GM04504 (cell line): ENCODE measurements around the gene CDH10.

Experiments
- DNase-seq: peaks from one replicate; pipeline ENCODE4 v3.0.0-alpha.2; 2012; ENCODE audit warnings: low read depth

Gene CDH10

DNA sequence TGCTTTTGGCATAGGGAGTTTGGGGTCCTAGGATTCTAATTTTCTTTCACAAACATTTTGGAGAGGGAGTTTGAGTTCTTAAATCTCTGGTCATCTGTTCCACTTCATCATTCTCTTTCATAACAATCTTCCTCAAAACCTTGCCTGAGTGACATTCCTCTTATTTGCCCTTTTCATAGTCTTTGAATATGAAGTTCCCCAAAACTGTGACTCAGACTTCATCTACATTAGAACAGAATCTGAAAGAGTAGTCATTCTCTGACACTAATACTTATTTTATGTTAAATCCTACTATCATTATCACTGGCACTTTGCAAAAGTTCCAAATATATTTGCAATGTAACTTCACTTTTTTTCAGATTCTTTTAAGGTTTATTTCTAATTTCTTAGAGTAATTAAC is 163.8 kb downstream of the CDH10 start:
- no peak for DNase-seq

DNA sequence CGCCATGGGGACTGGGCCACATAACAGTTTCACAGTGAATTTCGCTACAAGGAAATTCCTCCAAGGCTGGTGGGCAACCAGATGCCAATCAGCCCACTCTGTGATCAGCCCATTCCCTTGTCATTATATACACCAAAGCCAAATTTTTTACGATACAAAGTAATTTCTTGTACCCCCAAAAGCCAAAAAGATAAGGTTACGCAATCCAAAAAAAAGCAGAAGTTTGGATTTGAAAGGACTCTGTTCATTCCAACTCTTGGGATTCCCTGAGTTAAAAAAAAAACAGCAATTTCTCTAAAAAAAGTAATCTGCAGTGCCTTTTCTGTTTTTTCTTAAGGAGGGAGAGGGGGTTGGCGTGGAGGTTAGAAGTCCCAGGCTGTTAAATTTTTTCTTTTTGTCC is 166.8 kb downstream of the CDH10 start:
- no peak for DNase-seq

DNA sequence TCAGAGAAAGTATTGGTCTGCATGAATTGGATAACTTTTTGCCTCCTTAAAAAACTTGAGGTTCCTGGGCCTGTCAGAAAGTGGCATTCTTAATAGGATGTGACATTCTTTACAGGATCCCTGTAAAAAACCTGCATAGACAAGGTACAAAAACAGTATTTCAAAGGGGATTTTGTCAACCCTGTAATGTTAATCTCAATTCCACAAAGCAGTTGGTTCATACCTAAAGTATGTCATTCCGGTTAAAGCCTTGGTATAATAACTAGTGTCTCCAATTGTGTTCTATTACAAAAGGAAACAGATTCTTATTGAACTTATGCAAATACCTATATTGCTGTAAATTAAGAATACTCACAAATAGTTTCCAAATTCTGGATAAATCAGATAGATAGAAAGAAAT is 169.7 kb downstream of the CDH10 start:
- no peak for DNase-seq

DNA sequence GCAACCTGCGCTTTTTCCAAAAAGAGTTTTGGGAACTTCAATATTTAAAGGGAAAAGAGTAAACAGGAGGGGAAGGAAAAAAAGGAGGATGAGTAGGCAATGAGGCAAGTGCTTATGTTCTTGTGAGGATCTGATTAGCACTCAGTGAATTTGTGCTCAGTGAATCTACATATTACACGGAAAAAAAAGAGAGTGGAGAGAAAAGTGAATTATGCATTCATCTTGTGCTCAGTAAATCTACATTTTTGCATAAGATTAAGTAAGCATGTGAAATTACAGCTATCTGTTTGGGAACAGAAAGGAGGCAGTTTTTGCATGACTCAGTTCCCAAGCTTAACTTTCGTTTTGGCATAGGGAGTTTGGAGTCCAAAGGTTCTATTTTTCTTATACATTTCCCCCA is 170.1 kb downstream of the CDH10 start:
- DNase-seq = no peak

DNA sequence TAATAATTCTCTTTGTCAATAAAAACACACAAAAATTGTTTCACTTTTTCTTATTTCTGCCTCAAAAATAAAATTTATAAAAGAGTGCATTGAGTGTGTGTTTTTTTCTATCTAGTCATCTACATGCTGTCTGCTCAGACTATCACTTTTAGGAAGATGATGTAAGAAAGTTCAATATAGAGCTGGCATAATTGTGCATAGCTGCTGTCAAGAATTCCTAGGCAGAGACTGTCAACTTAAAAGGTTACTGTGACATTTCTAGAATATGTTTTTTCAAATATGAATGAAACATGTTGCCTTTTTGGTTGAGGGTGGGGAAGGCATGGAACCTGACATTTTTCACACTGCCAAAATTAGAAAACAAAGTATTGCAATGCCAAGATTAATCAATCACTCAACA is 172.3 kb downstream of the CDH10 start:
- DNase-seq = no peak

DNA sequence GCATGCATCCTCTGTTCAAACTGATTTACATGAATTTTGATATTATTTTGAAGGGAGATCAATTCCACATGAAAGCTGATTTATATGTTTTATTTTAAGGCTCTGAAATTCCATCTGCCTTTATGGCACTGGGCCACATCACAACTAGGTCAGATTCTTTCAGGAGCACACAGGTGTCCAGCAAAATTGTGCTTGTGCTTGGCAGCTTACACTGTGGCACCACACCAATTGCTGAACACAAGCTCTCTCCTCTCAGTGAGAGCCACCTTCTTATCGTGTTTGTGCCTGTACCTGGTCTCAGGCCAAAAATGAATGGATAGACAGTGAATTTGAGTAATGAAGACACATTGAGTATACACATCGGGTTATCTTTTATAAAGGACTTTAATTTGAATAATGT is 200.4 kb downstream of the CDH10 start:
- DNase-seq = no peak

DNA sequence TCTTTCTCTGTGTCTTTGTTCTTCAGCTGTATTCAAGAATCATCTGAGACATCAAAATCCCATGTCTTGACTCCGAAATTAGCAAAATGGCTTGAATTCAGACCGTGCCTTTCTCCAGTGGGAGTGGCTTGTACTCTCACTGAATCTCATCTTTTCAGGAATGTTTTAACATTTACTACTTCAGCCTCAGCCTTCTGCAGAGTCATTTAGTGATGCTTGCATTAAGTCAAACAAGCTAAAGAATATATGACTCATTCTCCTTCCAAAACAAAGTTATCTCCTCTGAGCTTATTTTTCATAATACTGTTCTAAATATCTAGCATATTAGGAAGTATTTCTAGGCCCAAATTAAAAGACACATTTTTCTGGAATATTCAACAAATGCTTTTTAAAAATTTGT is 205.3 kb downstream of the CDH10 start:
- DNase-seq = no peak
